Measurements from ENCODE around the gene KCNQ1. TPM values are rescaled to one million over a fixed set of nuclear protein-coding genes. Genes with fewer than 3 reads are reported as not detected.
A peak's percentile ranks its signal among the peaks of the same experiment; 100 is the strongest.

KCNQ1 gene
- polyA plus RNA-seq, 4 donors, result 18.4 to 54.4 (median 21.3) TPM

GRCh38 chr11:2781408-2782274 lies 336.8 kb downstream of the KCNQ1 start:
- DNase-seq, result peak in 1 of 2 donors; percentile 36
- H3K27me3 ChIP-seq (ENCODE audit: control insufficient read depth in 3 of 3, insufficient read depth in 3 of 3, low read length in 3 of 3), result no peaks in the 10 kb centered on the region
- peaks cover 0 to 11% (median 0%) of the 10 kb centered on the region in 3 donors for H3K36me3 ChIP-seq (ENCODE audit: control insufficient read depth in 3 of 3, insufficient read depth in 2 of 3, low read depth in 1 of 3, low read length in 3 of 3)
- peaks cover 0 to 55% (median 0%) of the 10 kb centered on the region in 3 donors for H3K4me1 ChIP-seq (ENCODE audit: control insufficient read depth in 3 of 3, insufficient read depth in 2 of 3, low read depth in 1 of 3, low read length in 2 of 3)
- H3K4me3 ChIP-seq (ENCODE audit: low read depth in 1 of 3, low read length in 3 of 3), result no peak overlapping the region
- FAIRE-seq, result no peak
- WGBS, 3 donors, result 72 to 89% (median 84%) methylated on average over 19 of the region's 19 CpGs
- H3K9me3 ChIP-seq (ENCODE audit: control insufficient read depth in 2 of 2, insufficient read depth in 1 of 2, low read depth in 1 of 2, low read length in 1 of 2), result no peaks in the 10 kb centered on the region
- peak overlapping the region in 2 of 3 donors; percentile 2 to 34 for H3K27ac ChIP-seq (ENCODE audit: low read depth in 1 of 3, low read length in 2 of 3)

DNA sequence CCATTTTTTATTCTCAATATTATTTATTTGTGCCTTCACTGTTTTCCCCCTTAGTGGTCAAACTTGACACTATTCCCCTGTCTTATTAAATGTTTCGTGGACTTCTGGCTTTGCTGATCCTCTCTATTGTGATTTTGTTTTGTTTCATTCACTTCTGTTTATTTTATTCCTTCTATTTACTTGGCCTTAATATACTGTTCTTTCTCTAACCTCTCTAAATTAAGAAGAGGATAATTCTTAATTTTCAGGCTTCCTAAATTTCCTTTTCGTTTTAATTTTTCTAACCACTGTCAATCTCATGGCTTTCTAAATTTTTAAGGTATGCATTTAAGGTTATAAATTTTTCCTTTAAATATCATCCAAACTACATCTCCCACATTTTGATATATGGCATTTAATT lies 338.0 kb downstream of the KCNQ1 start:
- Histone ChIP-seq H3K27me3 (ENCODE audit: control insufficient read depth in 3 of 3, insufficient read depth in 3 of 3, low read length in 3 of 3) (no peaks in the 10 kb centered on the region), H3K4me3 (ENCODE audit: low read depth in 1 of 3, low read length in 3 of 3) (no peak overlapping the region), H3K4me1 (ENCODE audit: control insufficient read depth in 3 of 3, insufficient read depth in 2 of 3, low read depth in 1 of 3, low read length in 2 of 3) (peaks cover 0 to 43% (median 0%) of the 10 kb centered on the region in 3 donors), H3K36me3 (ENCODE audit: control insufficient read depth in 3 of 3, insufficient read depth in 2 of 3, low read depth in 1 of 3, low read length in 3 of 3) (peaks cover 0 to 9% (median 0%) of the 10 kb centered on the region in 3 donors), H3K27ac (ENCODE audit: low read depth in 1 of 3, low read length in 2 of 3) (no peak overlapping the region), H3K9me3 (ENCODE audit: control insufficient read depth in 2 of 2, insufficient read depth in 1 of 2, low read depth in 1 of 2, low read length in 1 of 2) (no peaks in the 10 kb centered on the region)
- no peak for FAIRE-seq
- WGBS, 3 donors, result 73 to 89% (median 89%) methylated on average over 2 of the region's 2 CpGs
- no peak for DNase-seq

GRCh38 chr11:2783536-2784082 lies 338.8 kb downstream of the KCNQ1 start:
- Histone ChIP-seq H3K4me3 (ENCODE audit: low read depth in 1 of 3, low read length in 3 of 3) (no peak overlapping the region), H3K4me1 (ENCODE audit: control insufficient read depth in 3 of 3, insufficient read depth in 2 of 3, low read depth in 1 of 3, low read length in 2 of 3) (peaks cover 0 to 40% (median 0%) of the 10 kb centered on the region in 3 donors), H3K9me3 (ENCODE audit: control insufficient read depth in 2 of 2, insufficient read depth in 1 of 2, low read depth in 1 of 2, low read length in 1 of 2) (no peaks in the 10 kb centered on the region), H3K27ac (ENCODE audit: low read depth in 1 of 3, low read length in 2 of 3) (no peak overlapping the region), H3K27me3 (ENCODE audit: control insufficient read depth in 3 of 3, insufficient read depth in 3 of 3, low read length in 3 of 3) (no peaks in the 10 kb centered on the region), H3K36me3 (ENCODE audit: control insufficient read depth in 3 of 3, insufficient read depth in 2 of 3, low read depth in 1 of 3, low read length in 3 of 3) (peaks cover 0 to 4% (median 0%) of the 10 kb centered on the region in 3 donors)
- DNase-seq, result no peak
- FAIRE-seq, result no peak

DNA sequence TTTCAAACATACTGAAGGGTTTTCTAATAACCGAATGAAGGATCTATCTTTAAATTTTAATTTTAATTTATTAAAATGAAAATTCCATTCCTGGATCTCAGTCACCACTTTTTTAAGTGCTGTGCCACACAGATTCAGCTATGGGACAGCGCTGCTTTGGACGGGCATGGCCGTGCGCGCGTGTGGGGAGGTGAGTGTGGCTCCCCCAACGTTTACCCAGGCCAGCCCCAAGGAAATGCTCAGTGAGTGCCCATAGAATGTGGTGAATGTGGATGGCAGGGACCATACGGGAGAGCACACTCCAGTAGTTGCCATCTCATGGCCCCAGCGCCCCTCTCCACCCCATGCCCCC lies 343.0 kb downstream of the KCNQ1 start:
- Histone ChIP-seq H3K27me3 (ENCODE audit: control insufficient read depth in 3 of 3, insufficient read depth in 3 of 3, low read length in 3 of 3) (peaks cover 0 to 3% (median 0%) of the 10 kb centered on the region in 3 donors), H3K4me1 (ENCODE audit: control insufficient read depth in 3 of 3, insufficient read depth in 2 of 3, low read depth in 1 of 3, low read length in 2 of 3) (peaks cover 0 to 26% (median 0%) of the 10 kb centered on the region in 3 donors), H3K36me3 (ENCODE audit: control insufficient read depth in 3 of 3, insufficient read depth in 2 of 3, low read depth in 1 of 3, low read length in 3 of 3) (peaks cover 0 to 6% (median 0%) of the 10 kb centered on the region in 3 donors), H3K9me3 (ENCODE audit: control insufficient read depth in 2 of 2, insufficient read depth in 1 of 2, low read depth in 1 of 2, low read length in 1 of 2) (no peaks in the 10 kb centered on the region), H3K4me3 (ENCODE audit: low read depth in 1 of 3, low read length in 3 of 3) (no peak overlapping the region), H3K27ac (ENCODE audit: low read depth in 1 of 3, low read length in 2 of 3) (peak overlapping the region in 1 of 3 donors; percentile 24)
- FAIRE-seq (no peak), DNase-seq (no peak)
- 90 to 93% (median 90%) methylated on average over 10 of the region's 10 CpGs for WGBS, 3 donors

DNA sequence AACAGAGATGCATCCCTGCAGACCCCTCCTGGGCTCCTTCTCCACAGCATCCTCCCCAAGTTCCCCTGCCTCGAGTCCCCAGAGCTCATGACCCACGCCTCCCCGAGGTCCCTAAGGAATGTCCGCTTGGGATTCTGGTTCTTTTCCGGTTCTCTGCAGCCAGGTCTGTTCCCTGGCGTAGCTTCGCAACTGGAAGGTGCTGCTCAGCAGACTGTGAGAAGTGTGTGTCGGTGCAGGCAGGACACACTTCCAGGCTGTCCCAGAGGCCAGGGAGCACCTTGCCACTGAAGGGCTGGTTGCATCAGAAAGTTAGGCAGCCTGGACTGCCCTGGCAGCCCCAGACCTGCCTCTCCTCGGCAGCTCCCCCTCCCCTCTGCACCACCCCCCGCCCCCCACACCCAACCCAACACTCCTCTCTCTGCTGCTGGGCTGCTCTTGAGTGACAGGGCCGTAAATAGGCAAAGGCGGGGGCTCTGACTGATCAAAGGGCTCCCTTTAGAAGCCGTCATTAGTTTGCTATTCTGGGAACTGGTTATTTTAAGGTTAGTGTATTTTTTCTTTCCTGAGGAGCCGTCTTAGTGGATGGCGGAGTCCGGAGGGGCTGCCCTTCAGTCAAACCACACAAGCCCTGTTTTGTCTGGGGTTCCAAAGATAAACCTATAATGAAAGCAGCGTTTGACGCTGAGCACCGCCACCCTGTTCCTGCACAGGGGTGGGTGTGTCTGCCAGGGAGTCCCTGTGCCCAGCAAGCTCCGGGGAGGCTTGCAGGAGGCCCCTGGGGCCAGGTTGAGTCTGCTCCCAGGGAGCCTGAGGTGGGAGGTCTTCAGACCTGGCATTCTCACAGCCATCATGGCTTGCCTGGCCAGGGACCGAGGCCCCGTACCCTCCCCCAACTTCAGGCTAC lies 343.6 kb downstream of the KCNQ1 start:
- WGBS, 3 donors, result 45 to 52% (median 50%) methylated on average over 22 of the region's 22 CpGs
- no peak for FAIRE-seq
- no peak overlapping the region for H3K4me3 ChIP-seq (ENCODE audit: low read depth in 1 of 3, low read length in 3 of 3)

DNA sequence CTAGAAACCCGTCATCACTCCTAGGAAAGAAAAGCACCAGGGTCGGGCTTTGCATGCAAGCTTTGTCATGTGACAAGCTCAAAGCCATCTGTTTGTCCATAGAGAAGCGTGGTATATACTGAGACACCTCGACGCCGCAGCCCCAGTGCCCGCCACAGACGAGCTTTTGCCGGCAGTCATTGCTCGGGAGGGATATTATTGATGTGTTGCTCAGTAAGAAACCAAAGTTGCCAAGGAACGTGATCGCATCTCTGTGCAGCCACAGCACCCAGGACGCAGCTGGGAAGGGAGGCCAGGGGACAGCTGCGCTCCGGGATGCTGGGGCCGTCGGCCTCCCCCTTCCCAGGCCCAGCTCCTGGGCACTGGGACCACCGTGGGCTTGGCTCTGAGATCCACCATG lies 344.5 kb downstream of the KCNQ1 start:
- 89 to 95% (median 91%) methylated on average over 18 of the region's 18 CpGs for WGBS, 3 donors
- H3K27ac ChIP-seq (ENCODE audit: low read depth in 1 of 3, low read length in 2 of 3), result no peak overlapping the region
- no peaks in the 10 kb centered on the region for H3K9me3 ChIP-seq (ENCODE audit: control insufficient read depth in 2 of 2, insufficient read depth in 1 of 2, low read depth in 1 of 2, low read length in 1 of 2)
- peaks cover 0 to 6% (median 0%) of the 10 kb centered on the region in 3 donors for H3K36me3 ChIP-seq (ENCODE audit: control insufficient read depth in 3 of 3, insufficient read depth in 2 of 3, low read depth in 1 of 3, low read length in 3 of 3)
- H3K4me3 ChIP-seq (ENCODE audit: low read depth in 1 of 3, low read length in 3 of 3), result no peak overlapping the region
- DNase-seq (no peak), FAIRE-seq (no peak)
- peaks cover 0 to 26% (median 0%) of the 10 kb centered on the region in 3 donors for H3K4me1 ChIP-seq (ENCODE audit: control insufficient read depth in 3 of 3, insufficient read depth in 2 of 3, low read depth in 1 of 3, low read length in 2 of 3)
- peaks cover 0 to 3% (median 0%) of the 10 kb centered on the region in 3 donors for H3K27me3 ChIP-seq (ENCODE audit: control insufficient read depth in 3 of 3, insufficient read depth in 3 of 3, low read length in 3 of 3)

More for the DNA sequence above, 343.6 kb downstream of the KCNQ1 start:
- Histone ChIP-seq H3K9me3 (ENCODE audit: control insufficient read depth in 2 of 2, insufficient read depth in 1 of 2, low read depth in 1 of 2, low read length in 1 of 2) (no peaks in the 10 kb centered on the region), H3K36me3 (ENCODE audit: control insufficient read depth in 3 of 3, insufficient read depth in 2 of 3, low read depth in 1 of 3, low read length in 3 of 3) (peaks cover 0 to 6% (median 0%) of the 10 kb centered on the region in 3 donors), H3K4me1 (ENCODE audit: control insufficient read depth in 3 of 3, insufficient read depth in 2 of 3, low read depth in 1 of 3, low read length in 2 of 3) (peaks cover 0 to 26% (median 0%) of the 10 kb centered on the region in 3 donors), H3K27ac (ENCODE audit: low read depth in 1 of 3, low read length in 2 of 3) (peak overlapping the region in 1 of 3 donors; percentile 68), H3K27me3 (ENCODE audit: control insufficient read depth in 3 of 3, insufficient read depth in 3 of 3, low read length in 3 of 3) (peaks cover 0 to 3% (median 0%) of the 10 kb centered on the region in 3 donors)
- peak; percentile 20 to 67 for DNase-seq

- Histone ChIP-seq H3K27ac (ENCODE audit: low read depth in 1 of 3, low read length in 2 of 3) (no peak overlapping the region), H3K4me3 (ENCODE audit: low read depth in 1 of 3, low read length in 3 of 3) (no peak overlapping the region), H3K36me3 (ENCODE audit: control insufficient read depth in 3 of 3, insufficient read depth in 2 of 3, low read depth in 1 of 3, low read length in 3 of 3) (peaks cover 0 to 9% (median 0%) of the 10 kb centered on the region in 3 donors), H3K4me1 (ENCODE audit: control insufficient read depth in 3 of 3, insufficient read depth in 2 of 3, low read depth in 1 of 3, low read length in 2 of 3) (peaks cover 0 to 26% (median 0%) of the 10 kb centered on the region in 3 donors), H3K9me3 (ENCODE audit: control insufficient read depth in 2 of 2, insufficient read depth in 1 of 2, low read depth in 1 of 2, low read length in 1 of 2) (no peaks in the 10 kb centered on the region), H3K27me3 (ENCODE audit: control insufficient read depth in 3 of 3, insufficient read depth in 3 of 3, low read length in 3 of 3) (peaks cover 0 to 3% (median 0%) of the 10 kb centered on the region in 3 donors)
- FAIRE-seq (no peak), DNase-seq (no peak)
- 78 to 94% (median 91%) methylated on average over 6 of the region's 6 CpGs for WGBS, 3 donors
Measured at GRCh38 chr11:2789791-2790567, 345.2 kb downstream of the KCNQ1 start.

All from small intestine (tissue), 7 donors.